Gastroesophageal sphincter (tissue), 4 donors: ENCODE results near the gene RIPK4. TPM values are rescaled to one million over a fixed set of nuclear protein-coding genes. Genes with fewer than 3 reads are reported as not detected.

ENCODE experiments used
- ATAC-seq: fragments of 150-250 bp; one replicate; pipeline ENCODE4 v1.9.1; 2016; ENCODE audit warnings: mild to moderate bottlenecking, moderate library complexity
- H3K27ac ChIP-seq, 4 donors: fragments of 200-600 bp; sonication (generic) in 3 of 4; 1 replicate in 3 of 4; 2 replicates in 1 of 4; pipeline ENCODE4 v1.5.1; 2016 to 2019
- H3K27me3 ChIP-seq: fragments of 200-600 bp; sonication (generic); one replicate; pipeline ENCODE4 v1.5.1; 2019
- H3K36me3 ChIP-seq, 2 donors: fragments of 200-600 bp; sonication (generic); one replicate each; pipeline ENCODE4 v1.5.1; 2019; ENCODE audit warnings: control low read depth in 1 of 2
- H3K4me1 ChIP-seq, 3 donors: fragments of 200-600 bp; sonication (generic); 1 replicate in 2 of 3; 2 replicates in 1 of 3; pipeline ENCODE4 v1.5.1; 2016 to 2019; ENCODE audit warnings: control low read depth in 2 of 3
- H3K4me3 ChIP-seq, 2 donors: fragments of 200-600 bp; sonication (generic); one replicate each; pipeline ENCODE4 v1.5.1; 2019; ENCODE audit warnings: mild to moderate bottlenecking in 1 of 2, moderate library complexity in 1 of 2
- H3K9me3 ChIP-seq, 3 donors: fragments of 200-600 bp; sonication (generic); one replicate each; pipeline ENCODE4 v1.5.1; 2017 to 2019; ENCODE audit warnings: control low read depth in 2 of 3
- EP300 ChIP-seq: sonication (generic); formaldehyde crosslinking; IDR thresholded peaks from one replicate; pipeline ENCODE4 v1.6.1; 2017; ENCODE audit warnings: antibody characterized with exemption, mild to moderate bottlenecking
- POLR2A ChIP-seq, 2 donors: fragments of 450-650 bp; IDR thresholded peaks; one replicate each; pipeline ENCODE4 v1.6.1; 2017; ENCODE audit warnings: antibody characterized with exemption in 2 of 2, mild to moderate bottlenecking in 2 of 2, moderate library complexity in 1 of 2
- POLR2AphosphoS5 ChIP-seq: sonication (generic); formaldehyde crosslinking; IDR thresholded peaks from one replicate; pipeline ENCODE4 v1.6.1; 2017; ENCODE audit warnings: antibody characterized with exemption
- WGBS, 2 donors: methylation state at CpG; one replicate each; pipeline ENCODE4 v1.1.5; 2018; ENCODE audit warnings: low coverage in 1 of 2; 5-methylcytosine and 5-hydroxymethylcytosine counted together
- total RNA-seq, 4 donors: library from RNA; depleted of rRNA; stranded (reverse); fragments of >200 nt; gene quantifications; one replicate each; pipeline ENCODE4 v1.1.0, GENCODE V29; 2016
- TF ChIP-seq, protein P1 (sequence below), 4 experiments: fragments of 200-600 bp in 2 of 4; fragments of 450-650 bp in 2 of 4; sonication (generic) in 1 of 4; IDR thresholded peaks; one replicate each; pipeline ENCODE4 v1.5.1; 2017 to 2019; ENCODE audit warnings: antibody characterized with exemption in 4 of 4, mild to moderate bottlenecking in 2 of 4, moderate library complexity in 2 of 4

Gene RIPK4
- total RNA-seq, 4 donors from 2014 or later = 0.40 to 5.8 (median 1.5) TPM

DNA sequence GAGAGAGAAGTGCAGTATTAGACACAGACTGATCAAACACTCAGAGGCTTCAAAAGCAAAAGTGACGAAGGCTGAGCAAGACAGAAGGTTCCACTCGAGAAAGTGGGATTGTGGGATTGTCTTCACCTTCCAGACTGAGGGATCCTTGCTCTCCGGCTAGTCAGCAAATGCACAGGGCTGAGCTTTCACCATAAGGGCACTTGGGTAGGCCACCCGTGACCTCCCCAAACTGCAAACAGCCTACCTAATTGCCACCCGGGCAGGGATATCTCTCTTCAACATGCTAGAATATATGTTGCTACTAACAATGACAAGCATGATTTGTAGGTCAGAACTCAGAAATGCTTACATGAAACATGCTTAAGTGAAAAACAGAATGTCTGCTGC lies 35.3 kb upstream of the RIPK4 start:
- TF ChIP-seq, protein P1, sequence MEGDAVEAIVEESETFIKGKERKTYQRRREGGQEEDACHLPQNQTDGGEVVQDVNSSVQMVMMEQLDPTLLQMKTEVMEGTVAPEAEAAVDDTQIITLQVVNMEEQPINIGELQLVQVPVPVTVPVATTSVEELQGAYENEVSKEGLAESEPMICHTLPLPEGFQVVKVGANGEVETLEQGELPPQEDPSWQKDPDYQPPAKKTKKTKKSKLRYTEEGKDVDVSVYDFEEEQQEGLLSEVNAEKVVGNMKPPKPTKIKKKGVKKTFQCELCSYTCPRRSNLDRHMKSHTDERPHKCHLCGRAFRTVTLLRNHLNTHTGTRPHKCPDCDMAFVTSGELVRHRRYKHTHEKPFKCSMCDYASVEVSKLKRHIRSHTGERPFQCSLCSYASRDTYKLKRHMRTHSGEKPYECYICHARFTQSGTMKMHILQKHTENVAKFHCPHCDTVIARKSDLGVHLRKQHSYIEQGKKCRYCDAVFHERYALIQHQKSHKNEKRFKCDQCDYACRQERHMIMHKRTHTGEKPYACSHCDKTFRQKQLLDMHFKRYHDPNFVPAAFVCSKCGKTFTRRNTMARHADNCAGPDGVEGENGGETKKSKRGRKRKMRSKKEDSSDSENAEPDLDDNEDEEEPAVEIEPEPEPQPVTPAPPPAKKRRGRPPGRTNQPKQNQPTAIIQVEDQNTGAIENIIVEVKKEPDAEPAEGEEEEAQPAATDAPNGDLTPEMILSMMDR (IDR thresholded peaks at IDR 0.05) = no peak
- TF ChIP-seq POLR2AphosphoS5 = no peak
- no peak for ATAC-seq
- Histone ChIP-seq H3K4me3 (no peak overlapping the region), H3K36me3 (peaks cover 0 to 47% of the 10 kb centered on the region in 2 donors), H3K9me3 (no peaks in the 10 kb centered on the region), H3K27ac (peak overlapping the region in 1 of 4 donors; percentile 53), H3K27me3 (no peaks in the 10 kb centered on the region), H3K4me1 (peaks cover 0 to 18% (median 0%) of the 10 kb centered on the region in 3 donors)
- 77 to 84% methylated on average over 3 to 5 of the region's 5 CpGs for WGBS, 2 donors

DNA sequence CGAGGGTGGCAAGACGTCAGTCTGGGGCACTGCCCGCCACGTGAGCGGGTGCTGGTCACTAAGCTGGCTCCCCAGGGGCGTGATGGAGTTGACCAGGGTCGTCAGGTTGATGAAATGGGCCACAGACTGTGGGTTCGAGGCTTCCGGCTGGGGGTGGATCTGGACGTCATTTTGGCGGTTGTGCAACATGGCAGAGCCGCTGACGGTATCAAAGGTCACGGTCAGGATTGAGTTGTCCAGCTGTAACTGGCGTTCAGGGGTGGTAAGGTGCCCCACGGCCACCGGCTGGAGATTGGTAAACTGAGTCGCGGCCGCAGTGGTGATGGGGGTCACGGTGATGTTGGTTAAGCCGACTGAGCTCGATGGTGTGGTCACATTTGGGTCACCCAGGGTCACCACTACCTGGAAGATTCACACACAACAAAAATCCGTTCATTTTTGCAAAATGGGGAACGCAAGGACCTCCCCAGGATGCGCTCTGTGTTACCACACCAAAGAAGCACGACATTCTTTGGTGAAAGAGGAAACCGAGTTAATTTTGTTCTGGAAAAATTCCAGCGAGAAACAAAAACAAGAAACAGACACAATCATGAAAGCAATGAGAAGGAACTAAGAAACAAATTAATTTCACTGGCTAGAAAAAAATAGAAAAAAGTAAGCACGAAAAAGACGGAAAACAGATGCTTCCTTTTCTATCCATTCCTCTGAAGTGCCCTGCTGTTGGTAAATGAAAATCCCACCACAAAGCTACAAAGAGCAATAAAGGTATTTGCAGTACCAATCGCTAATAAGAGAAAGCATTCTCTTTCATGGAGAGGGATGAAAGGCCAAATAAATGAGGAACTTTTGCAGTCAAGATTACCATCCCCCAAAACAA lies 34.7 kb upstream of the RIPK4 start:
- H3K4me1 ChIP-seq = peaks cover 0 to 18% (median 0%) of the 10 kb centered on the region in 3 donors
- no peak for ATAC-seq
- no peak for TF ChIP-seq POLR2AphosphoS5
- TF ChIP-seq, protein P1 (IDR thresholded peaks at IDR 0.05) = no peak
- no peak for TF ChIP-seq EP300
- no peak for TF ChIP-seq POLR2A (IDR thresholded peaks at IDR 0.05)
- H3K27me3 ChIP-seq = no peaks in the 10 kb centered on the region
- H3K27ac ChIP-seq = no peak overlapping the region
- 83 to 85% methylated on average over 7 to 12 of the region's 32 CpGs for WGBS, 2 donors
- H3K4me3 ChIP-seq = no peak overlapping the region
- H3K9me3 ChIP-seq = no peaks in the 10 kb centered on the region
- peaks cover 0 to 47% of the 10 kb centered on the region in 2 donors for H3K36me3 ChIP-seq

DNA sequence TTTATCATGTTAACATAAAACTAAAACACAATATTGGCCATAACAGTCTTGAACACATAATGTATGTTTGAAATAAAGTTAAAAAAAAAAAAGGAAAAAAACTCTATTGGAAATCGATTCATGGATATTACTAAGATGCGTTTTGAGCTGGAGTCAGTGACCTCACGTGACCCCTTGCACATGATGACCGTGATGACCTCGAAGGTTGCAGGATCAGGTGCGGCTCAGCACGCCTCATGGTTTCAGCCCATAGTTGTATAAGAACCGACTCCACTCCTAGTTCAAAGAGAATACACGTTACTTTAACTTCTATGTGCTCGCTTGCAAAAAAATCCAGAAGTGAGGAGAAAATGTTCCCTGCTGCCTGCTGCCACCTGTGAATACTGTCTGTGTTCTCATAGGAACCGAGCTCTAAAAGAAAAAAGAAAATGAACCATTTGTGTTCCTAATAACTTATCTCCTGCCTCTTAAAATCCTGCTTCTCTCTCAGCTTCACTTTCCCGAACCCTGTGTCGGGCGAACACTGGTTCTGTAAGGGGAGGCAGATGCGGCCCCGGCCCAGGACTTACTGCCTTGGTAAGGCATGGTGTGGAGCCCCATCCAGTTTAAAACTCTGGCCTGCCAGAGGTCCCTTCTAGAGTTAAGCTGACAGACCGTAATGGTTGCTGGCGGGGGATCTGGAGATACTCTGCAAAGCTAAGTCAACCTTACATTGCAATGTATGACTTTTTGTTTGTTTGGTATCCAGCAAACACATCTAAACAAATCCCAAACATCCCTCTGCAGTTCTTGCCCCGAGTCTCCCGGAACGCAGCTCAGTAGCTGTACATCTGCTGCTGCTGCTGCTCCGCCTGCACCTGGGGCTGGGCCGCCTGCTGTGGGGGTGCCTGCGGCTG lies 33.8 kb upstream of the RIPK4 start:
- ATAC-seq = no peak
- no peak for TF ChIP-seq POLR2AphosphoS5
- TF ChIP-seq, protein P1 (IDR thresholded peaks at IDR 0.05) = no peak
- H3K4me3 ChIP-seq = no peak overlapping the region
- no peaks in the 10 kb centered on the region for H3K27me3 ChIP-seq
- H3K9me3 ChIP-seq = no peaks in the 10 kb centered on the region
- H3K36me3 ChIP-seq = peaks cover 0 to 47% of the 10 kb centered on the region in 2 donors
- 84 to 86% methylated on average over 8 to 16 of the region's 24 CpGs for WGBS, 2 donors
- peaks cover 0 to 18% (median 0%) of the 10 kb centered on the region in 3 donors for H3K4me1 ChIP-seq
- H3K27ac ChIP-seq = no peak overlapping the region

DNA sequence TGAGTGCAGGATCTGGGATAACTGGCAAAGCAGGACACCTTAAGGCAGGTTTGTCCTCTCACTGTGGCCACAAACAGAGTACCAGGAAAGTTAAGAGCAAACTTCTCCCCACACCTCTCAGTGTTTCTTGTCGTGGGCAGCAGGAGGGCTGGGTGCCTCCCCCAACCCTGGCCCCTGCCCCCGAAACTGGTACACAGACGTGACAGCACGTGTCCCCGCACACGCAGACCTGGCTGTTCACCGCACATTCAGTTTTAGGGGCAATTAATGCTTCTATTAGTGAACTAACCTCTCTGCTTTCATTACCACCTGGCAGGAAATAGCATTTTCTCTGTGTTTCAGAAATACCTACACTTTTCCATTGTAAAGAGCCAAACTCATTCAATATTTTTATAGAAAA lies 32.9 kb upstream of the RIPK4 start:
- WGBS, 2 donors = 80 to 96% methylated on average over 1 to 7 of the region's 7 CpGs
- Histone ChIP-seq H3K4me3 (no peak overlapping the region), H3K27ac (no peak overlapping the region), H3K27me3 (peaks cover 3% of the 10 kb centered on the region), H3K9me3 (no peaks in the 10 kb centered on the region), H3K4me1 (peaks cover 0 to 18% (median 0%) of the 10 kb centered on the region in 3 donors), H3K36me3 (peaks cover 0 to 47% of the 10 kb centered on the region in 2 donors)
- TF ChIP-seq EP300 (no peak), POLR2AphosphoS5 (no peak), POLR2A (IDR thresholded peaks at IDR 0.05) (no peak)
- TF ChIP-seq, protein P1 (IDR thresholded peaks at IDR 0.05) = no peak
- no peak for ATAC-seq
